GM08714 (cell line): ENCODE results near the gene MT4.

Experiments
- H3K4me3 ChIP-seq: fragments of 200-500 bp; sonication (Bioruptor generic); 2 replicates; pipeline ENCODE4 v1.5.1; 2014; ENCODE audit warnings: mild to moderate bottlenecking, low read length, inconsistent platforms
- ZNF274 ChIP-seq: IDR thresholded peaks from 2 replicates; pipeline ENCODE4 v1.6.1; 2012; ENCODE audit warnings: mild to moderate bottlenecking, low read depth, low read length

Gene MT4

GRCh38 chr16:56617212-56618085, 52.6 kb downstream of the MT4 start:
- H3K4me3 ChIP-seq = no peak overlapping the region
- TF ChIP-seq ZNF274 = no peak

- H3K4me3 ChIP-seq = no peak overlapping the region
- TF ChIP-seq ZNF274 = no peak
These were observed 53.3 kb downstream of the MT4 start for GRCh38 chr16:56618138-56618537.
